Endothelial cell of umbilical vein (primary cell): ENCODE measurements around the gene MT1M. TPM values are rescaled to one million over a fixed set of nuclear protein-coding genes. Genes with fewer than 3 reads are reported as not detected.

Experiments
- BruUV-seq: library from RNA; stranded (reverse); fragments of 400-500 nt; replicated peaks from 2 replicates; lab custom pipeline; 2021; lab: Mats Ljungman, UMichigan
- CTCF ChIA-PET: fragments of 300-600, 350-600 bp; sonication (Branson Sonifier 250); formaldehyde crosslinking; loops from one replicate; lab custom pipeline; 2021; ENCODE audit warnings: antibody characterized with exemption, inconsistent platforms; lab: Charles Lee
- POLR2A ChIA-PET: fragments of 300-600, 350-600 bp; sonication (Branson Sonifier 250); formaldehyde crosslinking; loops from one replicate; lab custom pipeline; 2021; ENCODE audit warnings: antibody characterized with exemption, inconsistent platforms; lab: Charles Lee
- DNase-seq: peaks from one replicate; pipeline ENCODE4 v3.0.0-alpha.2; 2011; ENCODE audit warnings: low read depth, low spot score
- FAIRE-seq: peaks from 2 replicates; lab custom pipeline; 2011; peaks lifted over from hg19 to GRCh38; lab: Jason Lieb, UNC
- H2AFZ ChIP-seq: 2 replicates; pipeline ENCODE4 v1.6.0; 2012; ENCODE audit warnings: low read depth, low read length, control low read depth, inconsistent platforms
- H3K27ac ChIP-seq: 2 replicates; pipeline ENCODE4 v1.5.1; 2011; ENCODE audit warnings: low read depth, mild to moderate bottlenecking, control low read depth, low read length, moderate library complexity; ENCODE audit not compliant: insufficient read depth
- H3K27me3 ChIP-seq, 2 experiments: 2 replicates each; pipeline versions ENCODE4 v1.6.0 to v1.6.1; 2011; ENCODE audit warnings: low read length in 2 of 2, mixed read lengths in 1 of 2; ENCODE audit not compliant: control insufficient read depth in 2 of 2, insufficient read depth in 2 of 2
- H3K36me3 ChIP-seq, 2 experiments: 2 replicates in 1 of 2; 3 replicates in 1 of 2; pipeline ENCODE4 v1.5.1; 2011; ENCODE audit warnings: low read length in 2 of 2, mild to moderate bottlenecking in 1 of 2, moderate library complexity in 1 of 2; ENCODE audit not compliant: control insufficient read depth in 2 of 2, insufficient read depth in 2 of 2; ENCODE audit errors: extremely low read depth in 1 of 2
- H3K4me1 ChIP-seq: 3 replicates; pipeline ENCODE4 v1.5.1; 2011; ENCODE audit warnings: mild to moderate bottlenecking, low read length; ENCODE audit not compliant: control insufficient read depth, insufficient read depth; ENCODE audit errors: extremely low read depth
- H3K4me2 ChIP-seq: 2 replicates; pipeline ENCODE4 v1.6.1; 2011; ENCODE audit warnings: low read length, control low read depth, mixed read lengths; ENCODE audit not compliant: insufficient read depth
- H3K4me3 ChIP-seq, 3 experiments: fragments of 200-600 bp in 1 of 3; sonication (generic), shearing (Covaris generic) in 1 of 3; replicated peaks in 1 of 3; 2 replicates each; pipeline ENCODE4 v1.5.1; 2011 to 2016; ENCODE audit warnings: control low read depth in 3 of 3, low read length in 3 of 3, mild to moderate bottlenecking in 2 of 3, inconsistent platforms in 1 of 3, low read depth in 1 of 3, moderate library complexity in 1 of 3; ENCODE audit not compliant: insufficient read depth in 1 of 3
- H3K79me2 ChIP-seq: 2 replicates; pipeline ENCODE4 v1.6.0; 2012; ENCODE audit warnings: low read length, inconsistent platforms; ENCODE audit not compliant: control insufficient read depth, insufficient read depth
- H3K9ac ChIP-seq: replicated peaks from 2 replicates; pipeline ENCODE3; 2011; ENCODE audit warnings: low read length, control low read depth; ENCODE audit not compliant: insufficient read depth; ENCODE audit errors: extremely low read depth
- H3K9me1 ChIP-seq: replicated peaks from 3 replicates; pipeline ENCODE4 v1.6.0; 2011; ENCODE audit warnings: mild to moderate bottlenecking, low read length; ENCODE audit not compliant: control insufficient read depth, insufficient read depth; ENCODE audit errors: extremely low read depth
- H3K9me3 ChIP-seq: replicated peaks from 2 replicates; pipeline ENCODE4 v1.5.1; 2012; ENCODE audit warnings: low read length, inconsistent platforms; ENCODE audit not compliant: control insufficient read depth, insufficient read depth
- H4K20me1 ChIP-seq: replicated peaks from 2 replicates; pipeline ENCODE3; 2011; ENCODE audit warnings: mild to moderate bottlenecking, low read length; ENCODE audit not compliant: control insufficient read depth, insufficient read depth; ENCODE audit errors: extremely low read depth
- CTCF ChIP-seq, 2 donors: IDR thresholded peaks; 1 replicate in 1 of 2; 2 replicates in 1 of 2; pipeline ENCODE4 v1.5.1; 2011; ENCODE audit warnings: low read length in 2 of 2, mild to moderate bottlenecking in 2 of 2, moderate library complexity in 2 of 2, control low read depth in 1 of 2, inconsistent platforms in 1 of 2, low read depth in 1 of 2; ENCODE audit not compliant: insufficient read depth in 1 of 2; ENCODE audit errors: extremely low read depth in 1 of 2
- EZH2 ChIP-seq: IDR thresholded peaks from 2 replicates; pipeline ENCODE4 v1.6.1; 2012; ENCODE audit warnings: borderline replicate concordance, low read depth, mild to moderate bottlenecking, moderate library complexity, low read length, inconsistent platforms; ENCODE audit not compliant: severe bottlenecking
- FOS ChIP-seq: IDR thresholded peaks from 2 replicates; pipeline ENCODE4 v1.6.1; 2011; ENCODE audit warnings: mild to moderate bottlenecking, low read length, moderate library complexity, borderline replicate concordance; ENCODE audit not compliant: insufficient read depth
- GATA2 ChIP-seq: IDR thresholded peaks from 2 replicates; pipeline ENCODE4 v1.7.0; 2011; ENCODE audit warnings: low read depth, mild to moderate bottlenecking, moderate library complexity, mixed read lengths, low read length; ENCODE audit not compliant: insufficient read length, insufficient read depth
- JUN ChIP-seq: IDR thresholded peaks from 2 replicates; pipeline ENCODE4 v1.6.1; 2011; ENCODE audit warnings: borderline replicate concordance, low read depth; ENCODE audit not compliant: insufficient read length, insufficient read depth
- MAX ChIP-seq: IDR thresholded peaks from 2 replicates; pipeline ENCODE4 v1.6.1; 2011; ENCODE audit not compliant: insufficient read depth, insufficient read length
- POLR2A ChIP-seq: IDR thresholded peaks from 2 replicates; pipeline ENCODE4 v1.6.1; 2012; ENCODE audit warnings: low read depth, mild to moderate bottlenecking, control low read depth, low read length
- POLR2AphosphoS5 ChIP-seq: IDR thresholded peaks from 2 replicates; pipeline ENCODE4 v1.6.1; 2012; ENCODE audit warnings: low read depth, mild to moderate bottlenecking, control low read depth, low read length, moderate library complexity; ENCODE audit not compliant: insufficient read depth
- dilution Hi-C: fragments of 300-500 bp; cut with MboI; formaldehyde crosslinking; loops from one replicate; pipeline ENCODE4 v1.15.0; 2019; ENCODE audit warnings: low sequenced_read_pairs; ENCODE audit not compliant: extremely low pct_ligation_motif_present
- intact Hi-C: fragments of 100-400 bp; cut with micrococcal nuclease; formaldehyde crosslinking; loops from one replicate; pipeline ENCODE4 v1.10.0; 2022
- polyA plus RNA-seq, 4 experiments: library from polyadenylated mRNA; depleted of rRNA in 3 of 4; stranded (reverse) in 3 of 4; unstranded in 1 of 4; fragments of >200 nt; gene quantifications; 2 replicates each; pipeline versions ENCODE4 v1.2.1 to v1.2.3, GENCODE V29; 2011 to 2012; ENCODE audit warnings: missing spikeins in 1 of 4
- total RNA-seq: library from RNA; stranded (reverse); gene quantifications from 2 replicates; pipeline ENCODE4 v1.2.3, GENCODE V29; 2021

Gene MT1M
- total and polyA plus RNA-seq, 2 donors (not counting 3 experiments of a cell fraction or from before 2014, with no cell fraction given): 4.3 to 4.6 TPM

GRCh38 chr16:56647641-56648431, 15.4 kb downstream of the MT1M start:
- no peak overlapping the region for H3K4me2 ChIP-seq
- no peak overlapping the region for H3K4me3 ChIP-seq
- TF ChIP-seq POLR2AphosphoS5 (no peak), CTCF (IDR thresholded peaks at IDR 0.05; ENCODE audit: extremely low read depth in 1 of 2, insufficient read depth in 1 of 2, low read depth in 1 of 2, low read length in 2 of 2) (no peak), MAX (no peak), FOS (no peak), POLR2A (no peak), JUN (no peak), EZH2 (peak; percentile 66), GATA2 (no peak)
- POLR2A ChIA-PET: no interaction called here
- H3K4me1 ChIP-seq: peaks cover 7% of the 10 kb centered on the region
- no peak for DNase-seq
- H3K27ac ChIP-seq: no peak overlapping the region
- H2AFZ ChIP-seq: no peak overlapping the region
- CTCF ChIA-PET: no interaction called here
- H3K36me3 ChIP-seq: no peaks in the 10 kb centered on the region
- FAIRE-seq: no peak
- no peaks in the 10 kb centered on the region for H3K9me1 ChIP-seq
- peaks cover 50 to 71% of the 10 kb centered on the region in 2 experiments for H3K27me3 ChIP-seq
- H4K20me1 ChIP-seq: no peaks in the 10 kb centered on the region
- H3K79me2 ChIP-seq: no peaks in the 10 kb centered on the region
- no TSS peak for BruUV-seq
- intact Hi-C loops (no loop called here), dilution Hi-C loops (no loop called here)
- no peak overlapping the region for H3K9ac ChIP-seq
- no peaks in the 10 kb centered on the region for H3K9me3 ChIP-seq
